ENCODE data around the gene BLTP1.
"Not testable (repeated sequence)": the region's sequence is repeated elsewhere in the genome, so short reads cannot be mapped to it uniquely, and the experiment has no call there.

DNA sequence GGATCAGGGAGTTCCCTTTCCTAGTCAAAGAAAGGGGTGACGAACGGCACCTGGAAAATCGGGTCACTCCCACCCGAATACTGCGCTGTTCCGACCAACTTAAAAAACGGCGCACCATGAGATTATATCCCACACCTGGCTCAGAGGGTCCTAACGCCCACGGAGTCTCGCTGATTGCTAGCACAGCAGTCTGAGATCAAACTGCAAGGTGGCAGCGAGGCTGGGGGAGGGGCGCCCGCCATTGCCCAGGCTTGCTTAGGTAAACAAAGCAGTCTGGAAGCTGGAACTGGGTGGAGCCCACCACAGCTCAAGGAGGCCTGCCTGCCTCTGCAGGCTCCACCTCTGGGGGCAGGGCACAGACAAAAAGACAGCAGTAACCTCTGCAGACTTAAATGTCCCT lies 41.8 kb upstream of the BLTP1 start:
- TF ChIP-seq, protein P1, sequence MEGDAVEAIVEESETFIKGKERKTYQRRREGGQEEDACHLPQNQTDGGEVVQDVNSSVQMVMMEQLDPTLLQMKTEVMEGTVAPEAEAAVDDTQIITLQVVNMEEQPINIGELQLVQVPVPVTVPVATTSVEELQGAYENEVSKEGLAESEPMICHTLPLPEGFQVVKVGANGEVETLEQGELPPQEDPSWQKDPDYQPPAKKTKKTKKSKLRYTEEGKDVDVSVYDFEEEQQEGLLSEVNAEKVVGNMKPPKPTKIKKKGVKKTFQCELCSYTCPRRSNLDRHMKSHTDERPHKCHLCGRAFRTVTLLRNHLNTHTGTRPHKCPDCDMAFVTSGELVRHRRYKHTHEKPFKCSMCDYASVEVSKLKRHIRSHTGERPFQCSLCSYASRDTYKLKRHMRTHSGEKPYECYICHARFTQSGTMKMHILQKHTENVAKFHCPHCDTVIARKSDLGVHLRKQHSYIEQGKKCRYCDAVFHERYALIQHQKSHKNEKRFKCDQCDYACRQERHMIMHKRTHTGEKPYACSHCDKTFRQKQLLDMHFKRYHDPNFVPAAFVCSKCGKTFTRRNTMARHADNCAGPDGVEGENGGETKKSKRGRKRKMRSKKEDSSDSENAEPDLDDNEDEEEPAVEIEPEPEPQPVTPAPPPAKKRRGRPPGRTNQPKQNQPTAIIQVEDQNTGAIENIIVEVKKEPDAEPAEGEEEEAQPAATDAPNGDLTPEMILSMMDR (IDR thresholded peaks at IDR 0.05; ENCODE audit: borderline replicate concordance, extremely low read depth, low read length, poor library complexity, severe bottlenecking), result not testable (repeated sequence)
- not testable (repeated sequence) for TF ChIP-seq EZH2 (IDR thresholded peaks at IDR 0.05; ENCODE audit: borderline replicate concordance, low read depth, low read length, severe bottlenecking)
